Ascending aorta (tissue), 2 donors: ENCODE measurements around the gene IL1RAP. TPM values are rescaled to one million over a fixed set of nuclear protein-coding genes. Genes with fewer than 3 reads are reported as not detected.

ENCODE experiments used
- DNase-seq, 2 donors: peaks; one replicate each; pipeline ENCODE4 v3.0.0-alpha.2; 2019; ENCODE audit warnings: low spot score in 2 of 2
- H3K27ac ChIP-seq, 2 donors: fragments of 200-600 bp; sonication (generic); one replicate each; pipeline ENCODE4 v1.5.1; 2016 to 2017; ENCODE audit warnings: mild to moderate bottlenecking in 1 of 2
- H3K27me3 ChIP-seq: fragments of 200-600 bp; sonication (generic); one replicate; pipeline ENCODE4 v1.5.1; 2017
- H3K36me3 ChIP-seq, 2 donors: fragments of 200-600 bp; sonication (generic); one replicate each; pipeline ENCODE4 v1.5.1; 2016
- H3K4me1 ChIP-seq, 2 donors: fragments of 200-600 bp; sonication (generic); one replicate each; pipeline ENCODE4 v1.5.1; 2016 to 2017; ENCODE audit warnings: mild to moderate bottlenecking in 1 of 2
- H3K4me3 ChIP-seq, 2 donors: fragments of 200-600 bp; sonication (generic); one replicate each; pipeline ENCODE4 v1.5.1; 2016 to 2017; ENCODE audit warnings: mild to moderate bottlenecking in 1 of 2
- H3K9me3 ChIP-seq, 2 donors: fragments of 200-600 bp; sonication (generic); one replicate each; pipeline ENCODE4 v1.5.1; 2016
- intact Hi-C: fragments of 100-400 bp; cut with DNase I; formaldehyde crosslinking; loops from one replicate; pipeline ENCODE4 v1.15.1; 2023
- total RNA-seq: library from RNA; depleted of rRNA; stranded (reverse); fragments of >200 nt; gene quantifications from one replicate; pipeline ENCODE4 v1.1.0, GENCODE V29; 2016
- TF ChIP-seq, protein P1 (sequence below), 3 experiments: fragments of 200-600 bp in 2 of 3; fragments of 450-650 bp in 1 of 3; sonication (generic) in 2 of 3; IDR thresholded peaks; one replicate each; pipeline ENCODE4 v1.5.1; 2016 to 2019; ENCODE audit warnings: antibody characterized with exemption in 3 of 3, mild to moderate bottlenecking in 1 of 3, moderate library complexity in 1 of 3

Gene IL1RAP
- total RNA-seq, 1 donor from 2014 or later = 12.8 TPM

DNA sequence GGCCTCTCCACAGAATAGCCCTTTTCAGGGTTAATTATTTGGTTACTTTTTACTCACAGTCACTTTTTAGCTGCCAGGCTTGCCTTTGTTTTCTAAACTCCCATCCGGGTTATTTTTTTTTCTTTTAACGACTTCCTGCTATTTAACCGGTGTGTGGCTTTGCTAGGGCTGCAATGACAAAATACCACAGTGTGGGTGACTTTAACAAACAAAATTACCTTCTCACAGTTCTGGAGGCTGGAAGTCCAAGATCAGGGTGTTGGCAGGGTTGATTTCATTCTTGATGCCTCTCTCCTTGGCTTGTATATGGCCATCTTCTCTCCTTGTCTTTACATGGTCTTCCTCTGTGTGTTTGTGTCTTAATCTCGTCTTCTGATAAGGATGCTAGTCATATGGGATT lies 91.5 kb downstream of the IL1RAP start:
- Histone ChIP-seq H3K27me3 (no peaks in the 10 kb centered on the region), H3K4me1 (no peaks in the 10 kb centered on the region), H3K9me3 (no peaks in the 10 kb centered on the region), H3K4me3 (no peak overlapping the region), H3K36me3 (peaks cover 2 to 17% of the 10 kb centered on the region in 2 donors), H3K27ac (no peak overlapping the region)
- TF ChIP-seq, protein P1, sequence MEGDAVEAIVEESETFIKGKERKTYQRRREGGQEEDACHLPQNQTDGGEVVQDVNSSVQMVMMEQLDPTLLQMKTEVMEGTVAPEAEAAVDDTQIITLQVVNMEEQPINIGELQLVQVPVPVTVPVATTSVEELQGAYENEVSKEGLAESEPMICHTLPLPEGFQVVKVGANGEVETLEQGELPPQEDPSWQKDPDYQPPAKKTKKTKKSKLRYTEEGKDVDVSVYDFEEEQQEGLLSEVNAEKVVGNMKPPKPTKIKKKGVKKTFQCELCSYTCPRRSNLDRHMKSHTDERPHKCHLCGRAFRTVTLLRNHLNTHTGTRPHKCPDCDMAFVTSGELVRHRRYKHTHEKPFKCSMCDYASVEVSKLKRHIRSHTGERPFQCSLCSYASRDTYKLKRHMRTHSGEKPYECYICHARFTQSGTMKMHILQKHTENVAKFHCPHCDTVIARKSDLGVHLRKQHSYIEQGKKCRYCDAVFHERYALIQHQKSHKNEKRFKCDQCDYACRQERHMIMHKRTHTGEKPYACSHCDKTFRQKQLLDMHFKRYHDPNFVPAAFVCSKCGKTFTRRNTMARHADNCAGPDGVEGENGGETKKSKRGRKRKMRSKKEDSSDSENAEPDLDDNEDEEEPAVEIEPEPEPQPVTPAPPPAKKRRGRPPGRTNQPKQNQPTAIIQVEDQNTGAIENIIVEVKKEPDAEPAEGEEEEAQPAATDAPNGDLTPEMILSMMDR (IDR thresholded peaks at IDR 0.05) = no peak
- intact Hi-C loops = no loop called here
- no peak for DNase-seq

DNA sequence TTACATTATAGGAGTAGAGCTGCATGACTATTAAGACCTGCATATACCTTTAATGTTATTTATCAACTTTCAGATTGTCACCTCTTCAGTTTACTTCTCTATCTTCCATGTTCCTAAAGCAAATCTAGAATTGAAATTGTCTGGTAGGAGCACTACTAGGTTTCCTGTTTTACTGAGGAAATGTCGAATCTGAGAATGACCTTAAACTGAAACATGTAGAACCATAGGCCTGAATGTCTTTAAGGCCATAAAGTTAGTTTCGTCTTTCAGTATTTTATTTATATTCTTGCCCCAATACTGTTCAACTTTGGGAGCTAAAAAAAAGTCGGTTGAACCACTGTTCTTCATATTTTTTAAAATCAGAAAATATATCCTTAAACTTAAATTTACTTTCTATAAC lies 92.7 kb downstream of the IL1RAP start:
- H3K9me3 ChIP-seq = no peaks in the 10 kb centered on the region
- H3K27ac ChIP-seq = no peak overlapping the region
- no peak overlapping the region for H3K4me3 ChIP-seq
- TF ChIP-seq, protein P1 (IDR thresholded peaks at IDR 0.05) = no peak
- H3K36me3 ChIP-seq = peaks cover 2 to 17% of the 10 kb centered on the region in 2 donors
- no peaks in the 10 kb centered on the region for H3K27me3 ChIP-seq
- intact Hi-C loops = no loop called here
- H3K4me1 ChIP-seq = no peaks in the 10 kb centered on the region
- no peak for DNase-seq

DNA sequence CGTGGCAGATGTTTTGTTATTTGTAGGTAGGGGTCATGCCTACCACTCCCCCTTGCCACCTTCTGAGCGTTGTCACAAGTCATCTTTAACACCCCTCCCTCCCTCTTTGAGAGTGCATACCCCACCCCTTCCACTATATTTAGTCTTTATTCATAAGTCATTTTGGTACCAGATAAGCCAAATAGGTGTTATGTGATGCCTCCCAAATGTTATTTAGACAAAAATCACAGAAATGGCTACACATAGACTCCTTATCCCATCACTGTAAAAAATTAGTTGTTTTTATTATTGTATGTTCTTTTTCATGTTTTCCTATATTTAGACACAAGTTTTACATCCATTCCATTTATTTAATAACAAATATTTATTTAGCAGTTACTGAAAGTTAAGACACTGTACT lies 93.1 kb downstream of the IL1RAP start:
- intact Hi-C loops = no loop called here
- Histone ChIP-seq H3K36me3 (peaks cover 2 to 17% of the 10 kb centered on the region in 2 donors), H3K4me1 (no peaks in the 10 kb centered on the region), H3K27me3 (no peaks in the 10 kb centered on the region), H3K4me3 (no peak overlapping the region), H3K27ac (no peak overlapping the region), H3K9me3 (no peaks in the 10 kb centered on the region)
- TF ChIP-seq, protein P1 (IDR thresholded peaks at IDR 0.05) = no peak
- DNase-seq = no peak

DNA sequence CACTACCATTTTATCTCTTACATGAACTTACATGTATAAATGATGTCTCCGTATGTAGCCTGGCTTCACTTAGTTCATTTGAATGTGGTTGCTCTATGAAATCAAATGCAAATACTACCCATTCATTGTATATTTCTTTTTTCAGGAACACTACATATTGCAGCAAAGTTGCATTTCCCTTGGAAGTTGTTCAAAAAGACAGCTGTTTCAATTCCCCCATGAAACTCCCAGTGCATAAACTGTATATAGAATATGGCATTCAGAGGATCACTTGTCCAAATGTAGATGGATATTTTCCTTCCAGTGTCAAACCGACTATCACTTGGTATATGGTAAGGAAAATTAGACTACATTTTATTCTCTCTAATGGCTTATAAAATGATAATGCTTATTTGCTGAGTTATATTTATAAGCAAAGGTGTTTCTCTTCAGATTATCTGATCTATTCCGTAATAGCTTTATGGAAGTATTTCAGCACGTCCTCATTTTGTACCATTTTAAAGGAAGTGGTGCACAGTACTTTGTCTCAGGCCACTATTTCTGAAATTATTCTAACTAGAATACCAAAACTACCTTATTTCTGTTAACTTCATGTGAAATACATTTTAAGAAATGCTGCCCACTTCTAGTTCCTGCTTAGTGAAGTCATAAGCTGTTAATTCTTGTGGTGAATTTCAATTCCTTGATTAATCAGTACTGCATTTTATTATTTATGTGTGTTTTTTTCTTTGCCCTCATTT lies 95.1 kb downstream of the IL1RAP start:
- no peak for DNase-seq
- TF ChIP-seq, protein P1 (IDR thresholded peaks at IDR 0.05) = no peak
- Histone ChIP-seq H3K27ac (no peak overlapping the region), H3K27me3 (no peaks in the 10 kb centered on the region), H3K9me3 (no peaks in the 10 kb centered on the region), H3K4me1 (no peaks in the 10 kb centered on the region), H3K36me3 (peaks cover 2 to 15% of the 10 kb centered on the region in 2 donors), H3K4me3 (no peak overlapping the region)
- intact Hi-C loops = no loop called here

DNA sequence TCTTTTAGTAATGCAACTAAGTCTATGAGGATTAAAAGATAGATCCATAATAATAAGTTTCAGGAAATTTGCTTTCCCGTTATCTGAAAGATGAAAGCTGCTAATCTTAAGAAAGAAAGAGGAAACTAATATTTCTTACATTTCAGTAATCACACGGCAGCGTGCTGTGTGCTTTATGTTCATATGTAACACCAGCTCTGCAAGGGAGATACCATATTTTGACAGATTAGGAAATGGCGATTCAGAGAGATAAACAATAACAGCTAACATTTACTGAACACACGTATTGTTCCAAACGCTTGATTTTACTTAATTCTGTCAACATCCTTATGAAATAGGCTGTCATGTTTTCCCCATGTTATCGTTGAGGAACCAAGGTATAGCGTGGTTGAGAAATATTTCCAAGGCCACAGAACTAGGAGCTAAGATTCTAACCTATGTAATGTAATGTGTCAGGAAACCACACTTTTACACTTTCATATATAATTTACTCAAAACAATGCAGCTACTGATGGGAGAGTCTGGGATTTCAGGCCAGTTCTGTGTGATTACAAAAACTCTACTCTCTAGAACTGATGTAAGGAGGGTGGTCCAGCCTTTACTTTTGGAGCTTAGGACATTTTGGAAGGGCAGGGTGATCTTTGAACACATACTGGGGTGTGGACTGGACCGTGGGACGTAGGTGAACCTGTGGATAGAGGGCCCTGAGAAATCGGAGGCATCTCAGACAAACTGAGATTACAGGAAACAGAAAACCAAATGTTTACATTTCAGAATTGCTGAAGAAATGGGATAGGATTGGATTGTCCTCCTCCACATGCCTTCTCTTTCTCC lies 100.6 kb downstream of the IL1RAP start:
- no peaks in the 10 kb centered on the region for H3K9me3 ChIP-seq
- H3K27me3 ChIP-seq = no peaks in the 10 kb centered on the region
- TF ChIP-seq, protein P1 (IDR thresholded peaks at IDR 0.05) = no peak
- intact Hi-C loops = no loop called here
- no peak overlapping the region for H3K4me3 ChIP-seq
- DNase-seq = no peak
- no peak overlapping the region for H3K27ac ChIP-seq
- H3K4me1 ChIP-seq = no peaks in the 10 kb centered on the region
- H3K36me3 ChIP-seq = no peaks in the 10 kb centered on the region
